SU-DHL-6 (cell line): ENCODE data around the gene P3H2.

Experiments used
- H2AFZ ChIP-seq: fragments of 200-600 bp; sonication (generic); 2 replicates; pipeline ENCODE4 v1.6.1; 2014; ENCODE audit warnings: low read depth, mild to moderate bottlenecking, moderate library complexity, mixed read lengths, antibody characterized with exemption, low read length; ENCODE audit not compliant: severe bottlenecking
- H3F3A ChIP-seq: fragments of 200-600 bp; shearing (Covaris generic); 2 replicates; pipeline ENCODE4 v1.6.0; 2016; ENCODE audit warnings: antibody characterized with exemption, mild to moderate bottlenecking; ENCODE audit not compliant: insufficient read depth
- H3K27ac ChIP-seq: fragments of 200-600 bp; sonication (generic); 2 replicates; pipeline ENCODE4 v1.5.1; 2016; ENCODE audit warnings: low read depth, mild to moderate bottlenecking, low read length, moderate library complexity, mixed read lengths
- H3K27me3 ChIP-seq: fragments of 200-600 bp; sonication (generic), shearing (Covaris generic); 2 replicates; pipeline ENCODE4 v1.6.0; 2014; ENCODE audit warnings: mild to moderate bottlenecking, low read length
- H3K36me3 ChIP-seq: fragments of 200-600 bp; sonication (generic); 2 replicates; pipeline ENCODE4 v1.6.1; 2014; ENCODE audit warnings: mild to moderate bottlenecking, low read length, mixed read lengths
- H3K4me2 ChIP-seq: fragments of 300-600, 200-600 bp; shearing (Covaris generic), sonication (generic); 2 replicates; pipeline ENCODE4 v1.6.0; 2014; ENCODE audit warnings: low read length, low read depth, mild to moderate bottlenecking; ENCODE audit not compliant: poor library complexity, severe bottlenecking
- H3K4me3 ChIP-seq: fragments of 200-600 bp; sonication (generic); 2 replicates; pipeline ENCODE4 v1.5.1; 2014; ENCODE audit warnings: antibody characterized with exemption, low read length, mild to moderate bottlenecking, mixed read lengths; ENCODE audit not compliant: insufficient read depth, poor library complexity, severe bottlenecking
- H3K79me2 ChIP-seq: fragments of 200-600 bp; sonication (generic); 2 replicates; pipeline ENCODE4 v1.6.1; 2014; ENCODE audit warnings: mild to moderate bottlenecking, low read length, moderate library complexity; ENCODE audit not compliant: insufficient read depth
- H3K9ac ChIP-seq: fragments of 200-600 bp; sonication (generic); 2 replicates; pipeline ENCODE4 v1.7.0; 2014; ENCODE audit warnings: mild to moderate bottlenecking, low read length
- H3K9me2 ChIP-seq: fragments of 200-600 bp; sonication (generic); replicated peaks from 2 replicates; pipeline ENCODE4 v1.6.1; 2014; ENCODE audit warnings: low read length; ENCODE audit not compliant: insufficient read depth
- H3K9me3 ChIP-seq: fragments of 200-600 bp; sonication (generic); 2 replicates; pipeline ENCODE4 v1.6.1; 2014; ENCODE audit warnings: low read length, mixed read lengths; ENCODE audit not compliant: insufficient read depth
- H4K20me1 ChIP-seq: fragments of 200-600 bp; sonication (generic); 2 replicates; pipeline ENCODE4 v1.6.1; 2014; ENCODE audit warnings: low read depth, mild to moderate bottlenecking, antibody characterized with exemption, low read length, moderate library complexity, mixed read lengths
- CTCF ChIP-seq: fragments of 200-600 bp; sonication (generic); IDR thresholded peaks from one replicate; pipeline ENCODE4 v1.5.1; 2017; ENCODE audit warnings: antibody characterized with exemption, mild to moderate bottlenecking, low read length, moderate library complexity; ENCODE audit not compliant: insufficient read depth, poor library complexity, severe bottlenecking
- EZH2phosphoT487 ChIP-seq: fragments of 200-600 bp; sonication (generic), shearing (Covaris generic); conservative IDR thresholded peaks from 2 replicates; pipeline ENCODE4 v1.6.1; 2018; ENCODE audit warnings: mild to moderate bottlenecking, antibody characterized with exemption, low read length, moderate library complexity, mixed read lengths

Gene P3H2

DNA sequence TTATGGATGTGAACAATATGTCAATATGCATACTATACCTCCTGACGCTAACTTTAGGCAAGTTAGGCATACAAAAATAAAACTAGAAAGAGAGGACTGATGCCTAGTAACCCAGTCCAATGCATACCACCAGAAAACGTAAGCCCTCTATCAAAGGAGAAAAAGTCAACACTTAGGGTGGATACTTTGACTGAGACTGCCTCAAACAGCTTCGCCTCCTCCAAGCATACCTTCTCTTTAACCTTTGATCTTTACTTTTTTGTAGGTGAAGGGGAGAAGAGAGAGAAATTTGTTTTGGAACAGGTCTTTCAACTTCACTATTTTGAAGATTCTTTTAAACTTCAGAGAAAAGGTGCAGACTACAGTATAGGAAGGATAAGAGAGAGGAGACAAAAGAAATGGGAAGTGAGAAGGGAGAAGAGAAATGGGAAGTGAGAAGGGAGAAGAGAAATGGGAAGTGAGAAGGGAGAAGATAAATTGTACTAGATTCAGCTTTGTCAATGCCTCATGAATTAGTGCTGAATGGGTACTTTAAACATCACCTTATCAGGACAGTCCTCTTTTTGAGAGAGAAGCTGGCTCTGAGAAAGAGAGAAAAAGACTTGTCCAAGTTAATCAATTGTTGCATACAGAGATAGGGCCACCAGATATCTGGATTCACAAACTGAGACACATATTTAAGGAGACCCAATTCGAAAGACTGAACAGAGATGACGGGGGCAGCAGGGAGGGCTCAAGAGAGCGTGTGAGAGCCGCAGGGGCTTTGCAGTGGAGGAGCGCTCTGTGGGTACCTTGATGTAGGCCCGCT lies 1.0 kb downstream of the P3H2 start:
- TF ChIP-seq CTCF (no peak), EZH2phosphoT487 (no peak)
- no peaks in the 10 kb centered on the region for H3K9me3 ChIP-seq
- no peak overlapping the region for H2AFZ ChIP-seq
- no peaks in the 10 kb centered on the region for H3K79me2 ChIP-seq
- no peak overlapping the region for H3K27ac ChIP-seq
- H3K9ac ChIP-seq, result no peak overlapping the region
- H3K4me3 ChIP-seq, result no peak overlapping the region
- H3F3A ChIP-seq, result no peaks in the 10 kb centered on the region
- H3K9me2 ChIP-seq, result no peaks in the 10 kb centered on the region
- no peaks in the 10 kb centered on the region for H3K36me3 ChIP-seq
- no peaks in the 10 kb centered on the region for H4K20me1 ChIP-seq
- H3K4me2 ChIP-seq, result no peak overlapping the region
- H3K27me3 ChIP-seq, result no peaks in the 10 kb centered on the region

DNA sequence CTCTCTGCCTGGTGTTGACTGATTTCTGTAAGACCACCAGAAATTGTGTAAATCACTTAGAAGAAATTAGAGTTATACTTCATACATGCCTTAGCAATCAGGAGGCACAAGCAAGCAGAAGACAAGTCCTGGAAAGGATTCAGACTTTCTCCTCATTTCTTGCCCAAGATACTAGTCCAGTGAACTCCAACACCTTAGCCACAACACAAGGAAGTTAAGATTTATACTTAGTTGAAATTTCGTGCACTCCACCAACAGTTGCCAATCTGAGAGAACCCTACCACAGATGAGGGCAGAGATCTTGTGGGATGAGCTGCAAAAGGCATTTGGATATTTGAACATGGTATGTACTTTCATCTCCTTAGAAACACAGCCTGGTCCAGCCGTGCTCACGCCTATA lies 2.3 kb downstream of the P3H2 start:
- H2AFZ ChIP-seq, result no peak overlapping the region
- no peaks in the 10 kb centered on the region for H4K20me1 ChIP-seq
- TF ChIP-seq CTCF (no peak), EZH2phosphoT487 (no peak)
- H3F3A ChIP-seq, result no peaks in the 10 kb centered on the region
- no peak overlapping the region for H3K4me2 ChIP-seq
- no peak overlapping the region for H3K4me3 ChIP-seq
- no peaks in the 10 kb centered on the region for H3K9me2 ChIP-seq
- no peaks in the 10 kb centered on the region for H3K27me3 ChIP-seq
- H3K36me3 ChIP-seq, result no peaks in the 10 kb centered on the region
- no peak overlapping the region for H3K9ac ChIP-seq
- H3K27ac ChIP-seq, result no peak overlapping the region
- H3K9me3 ChIP-seq, result no peaks in the 10 kb centered on the region
- no peaks in the 10 kb centered on the region for H3K79me2 ChIP-seq

- no peaks in the 10 kb centered on the region for H4K20me1 ChIP-seq
- no peaks in the 10 kb centered on the region for H3K36me3 ChIP-seq
- H3F3A ChIP-seq, result no peaks in the 10 kb centered on the region
- no peak overlapping the region for H3K9ac ChIP-seq
- H2AFZ ChIP-seq, result no peak overlapping the region
- TF ChIP-seq CTCF (no peak), EZH2phosphoT487 (no peak)
- H3K4me2 ChIP-seq, result no peak overlapping the region
- no peaks in the 10 kb centered on the region for H3K79me2 ChIP-seq
- H3K27me3 ChIP-seq, result no peaks in the 10 kb centered on the region
- no peaks in the 10 kb centered on the region for H3K9me2 ChIP-seq
- H3K9me3 ChIP-seq, result no peaks in the 10 kb centered on the region
- no peak overlapping the region for H3K4me3 ChIP-seq
- H3K27ac ChIP-seq, result no peak overlapping the region
Measured at GRCh38 chr3:190117981-190118380, 2.7 kb downstream of the P3H2 start.
